Measurements from ENCODE around the gene GGTA1. TPM values are rescaled to one million over a fixed set of nuclear protein-coding genes. Genes with fewer than 3 reads are reported as not detected.
"Not testable (repeated sequence)": the region's sequence is repeated elsewhere in the genome, so short reads cannot be mapped to it uniquely, and the experiment has no call there.

Gene GGTA1
- polyA plus RNA-seq, 1 donor = 8.8 TPM

- no peaks in the 10 kb centered on the region for H3K36me3 ChIP-seq (ENCODE audit: control insufficient read depth, insufficient read depth, low read length)
- no peak overlapping the region for H3K27ac ChIP-seq (ENCODE audit: low read length)
- no peaks in the 10 kb centered on the region for H3K4me1 ChIP-seq (ENCODE audit: control insufficient read depth, insufficient read depth, low read length)
- H3K4me3 ChIP-seq (ENCODE audit: low read length) = no peak overlapping the region
- 20% methylated on average over 1 of the region's 10 CpGs for WGBS (ENCODE audit: insufficient coverage, low lambda C conversion rate)
- H3K27me3 ChIP-seq (ENCODE audit: control insufficient read depth, insufficient read depth, low read length) = no peaks in the 10 kb centered on the region
- DNase-seq = no peak
- no peaks in the 10 kb centered on the region for H3K9me3 ChIP-seq (ENCODE audit: control insufficient read depth, low read depth, low read length)
These were observed 36.4 kb downstream of the GGTA1 start for GRCh38 chr9:121463026-121463807.

- no peaks in the 10 kb centered on the region for H3K36me3 ChIP-seq (ENCODE audit: control insufficient read depth, insufficient read depth, low read length)
- H3K27ac ChIP-seq (ENCODE audit: low read length) = no peak overlapping the region
- no peaks in the 10 kb centered on the region for H3K9me3 ChIP-seq (ENCODE audit: control insufficient read depth, low read depth, low read length)
- no peaks in the 10 kb centered on the region for H3K27me3 ChIP-seq (ENCODE audit: control insufficient read depth, insufficient read depth, low read length)
- H3K4me1 ChIP-seq (ENCODE audit: control insufficient read depth, insufficient read depth, low read length) = no peaks in the 10 kb centered on the region
- no peak overlapping the region for H3K4me3 ChIP-seq (ENCODE audit: low read length)
- no CpG with 5 or more reads among the region's 1 CpG for WGBS (ENCODE audit: insufficient coverage, low lambda C conversion rate)
- DNase-seq = no peak
These were observed 40.1 kb downstream of the GGTA1 start for GRCh38 chr9:121459513-121459912.

DNA sequence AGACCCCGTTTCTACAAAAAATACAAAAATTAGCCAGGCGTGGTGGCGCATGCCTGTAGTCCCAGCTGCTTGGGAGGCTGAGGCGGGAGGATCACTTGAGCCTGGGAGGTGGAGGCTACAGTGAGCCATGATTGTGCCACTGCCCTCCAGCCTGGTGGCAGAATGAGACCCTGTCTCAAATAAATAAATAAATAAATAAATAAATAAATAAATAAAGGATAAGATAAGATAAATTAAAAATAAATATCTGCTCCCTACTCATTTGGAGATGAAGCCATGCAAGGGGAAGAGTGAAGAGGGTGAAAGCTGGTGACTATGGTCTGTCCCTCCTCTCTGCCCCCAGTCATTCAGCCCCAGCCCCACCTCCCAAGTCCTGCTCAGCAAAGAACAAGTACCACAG is 41.2 kb downstream of the GGTA1 start:
- not testable (repeated sequence) for H3K27me3 ChIP-seq (ENCODE audit: control insufficient read depth, insufficient read depth, low read length)
- no CpG with 5 or more reads among the region's 4 CpGs for WGBS (ENCODE audit: insufficient coverage, low lambda C conversion rate)

GRCh38 chr9:121455527-121456239 is 44.0 kb downstream of the GGTA1 start:
- Histone ChIP-seq H3K27me3 (ENCODE audit: control insufficient read depth, insufficient read depth, low read length) (no peaks in the 10 kb centered on the region), H3K4me3 (ENCODE audit: low read length) (no peak overlapping the region), H3K9me3 (ENCODE audit: control insufficient read depth, low read depth, low read length) (no peaks in the 10 kb centered on the region), H3K27ac (ENCODE audit: low read length) (no peak overlapping the region), H3K36me3 (ENCODE audit: control insufficient read depth, insufficient read depth, low read length) (no peaks in the 10 kb centered on the region), H3K4me1 (ENCODE audit: control insufficient read depth, insufficient read depth, low read length) (no peaks in the 10 kb centered on the region)
- 86% methylated on average over 3 of the region's 8 CpGs for WGBS (ENCODE audit: insufficient coverage, low lambda C conversion rate)
- DNase-seq = no peak

More for the DNA sequence above, 41.2 kb downstream of the GGTA1 start:
- not testable (repeated sequence) for H3K4me1 ChIP-seq (ENCODE audit: control insufficient read depth, insufficient read depth, low read length); H3K4me3 ChIP-seq (ENCODE audit: low read length); H3K9me3 ChIP-seq (ENCODE audit: control insufficient read depth, low read depth, low read length); DNase-seq; H3K27ac ChIP-seq (ENCODE audit: low read length); H3K36me3 ChIP-seq (ENCODE audit: control insufficient read depth, insufficient read depth, low read length)

- no peaks in the 10 kb centered on the region for H3K4me1 ChIP-seq (ENCODE audit: control insufficient read depth, insufficient read depth, low read length)
- H3K9me3 ChIP-seq (ENCODE audit: control insufficient read depth, low read depth, low read length) = no peaks in the 10 kb centered on the region
- no peaks in the 10 kb centered on the region for H3K36me3 ChIP-seq (ENCODE audit: control insufficient read depth, insufficient read depth, low read length)
- H3K27me3 ChIP-seq (ENCODE audit: control insufficient read depth, insufficient read depth, low read length) = no peaks in the 10 kb centered on the region
- H3K4me3 ChIP-seq (ENCODE audit: low read length) = no peak overlapping the region
- no peak for DNase-seq
- no peak overlapping the region for H3K27ac ChIP-seq (ENCODE audit: low read length)
- WGBS (ENCODE audit: insufficient coverage, low lambda C conversion rate) = 100% methylated on average over 2 of the region's 3 CpGs
These were observed 44.7 kb downstream of the GGTA1 start for GRCh38 chr9:121454972-121455371.

DNA sequence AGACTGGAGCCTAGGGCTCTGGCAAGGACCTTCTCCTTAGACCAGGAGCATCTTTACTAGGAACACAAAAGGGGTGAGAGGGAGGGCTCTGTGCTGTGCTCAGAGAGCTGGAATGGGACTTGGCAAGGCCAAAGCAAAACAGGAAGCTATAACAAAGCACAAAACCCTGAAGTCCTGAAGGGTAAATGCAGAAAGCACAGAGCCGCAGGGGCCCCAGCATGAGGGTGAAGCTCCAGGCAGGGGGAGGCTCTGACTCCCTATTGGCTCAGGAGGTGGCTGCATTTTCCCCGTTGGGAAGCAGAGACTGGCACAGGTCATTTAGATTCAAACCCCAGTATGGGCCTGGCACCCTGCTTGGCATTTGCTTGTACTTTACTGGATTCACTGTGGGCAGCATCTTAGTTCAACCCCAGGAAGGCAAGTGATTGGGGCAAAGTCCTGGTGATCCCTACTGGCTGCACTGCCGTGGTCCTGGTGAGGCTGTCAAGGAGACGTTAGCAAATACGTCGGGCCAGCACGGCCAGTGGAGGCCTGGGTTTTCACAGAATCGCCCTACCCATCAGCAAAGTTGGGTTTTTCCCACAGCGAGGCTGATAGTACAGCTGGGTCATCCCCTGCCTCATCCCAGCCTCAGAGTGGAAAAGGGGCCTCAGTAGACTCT is 46.3 kb downstream of the GGTA1 start:
- H3K9me3 ChIP-seq (ENCODE audit: control insufficient read depth, low read depth, low read length) = no peaks in the 10 kb centered on the region
- DNase-seq = no peak
- no peaks in the 10 kb centered on the region for H3K4me1 ChIP-seq (ENCODE audit: control insufficient read depth, insufficient read depth, low read length)
- H3K27ac ChIP-seq (ENCODE audit: low read length) = no peak overlapping the region
- no CpG with 5 or more reads among the region's 9 CpGs for WGBS (ENCODE audit: insufficient coverage, low lambda C conversion rate)
- H3K36me3 ChIP-seq (ENCODE audit: control insufficient read depth, insufficient read depth, low read length) = no peaks in the 10 kb centered on the region
- H3K27me3 ChIP-seq (ENCODE audit: control insufficient read depth, insufficient read depth, low read length) = no peaks in the 10 kb centered on the region
- H3K4me3 ChIP-seq (ENCODE audit: low read length) = no peak overlapping the region

- H3K9me3 ChIP-seq (ENCODE audit: control insufficient read depth, low read depth, low read length) = no peaks in the 10 kb centered on the region
- no peak for DNase-seq
- no peaks in the 10 kb centered on the region for H3K36me3 ChIP-seq (ENCODE audit: control insufficient read depth, insufficient read depth, low read length)
- no peak overlapping the region for H3K27ac ChIP-seq (ENCODE audit: low read length)
- H3K27me3 ChIP-seq (ENCODE audit: control insufficient read depth, insufficient read depth, low read length) = no peaks in the 10 kb centered on the region
- no peaks in the 10 kb centered on the region for H3K4me1 ChIP-seq (ENCODE audit: control insufficient read depth, insufficient read depth, low read length)
- WGBS (ENCODE audit: insufficient coverage, low lambda C conversion rate) = 80% methylated on average over 1 of the region's 6 CpGs
- H3K4me3 ChIP-seq (ENCODE audit: low read length) = no peak overlapping the region
These were observed 47.6 kb downstream of the GGTA1 start for GRCh38 chr9:121452085-121452484.

GRCh38 chr9:121451586-121451985 is 48.1 kb downstream of the GGTA1 start:
- no CpG with 5 or more reads among the region's 2 CpGs for WGBS (ENCODE audit: insufficient coverage, low lambda C conversion rate)
- no peaks in the 10 kb centered on the region for H3K9me3 ChIP-seq (ENCODE audit: control insufficient read depth, low read depth, low read length)
- no peak overlapping the region for H3K4me3 ChIP-seq (ENCODE audit: low read length)
- H3K4me1 ChIP-seq (ENCODE audit: control insufficient read depth, insufficient read depth, low read length) = no peaks in the 10 kb centered on the region
- H3K36me3 ChIP-seq (ENCODE audit: control insufficient read depth, insufficient read depth, low read length) = no peaks in the 10 kb centered on the region
- no peak for DNase-seq
- no peaks in the 10 kb centered on the region for H3K27me3 ChIP-seq (ENCODE audit: control insufficient read depth, insufficient read depth, low read length)
- H3K27ac ChIP-seq (ENCODE audit: low read length) = no peak overlapping the region

- WGBS (ENCODE audit: insufficient coverage, low lambda C conversion rate) = no CpG with 5 or more reads among the region's 3 CpGs
These were observed 49.4 kb downstream of the GGTA1 start for GRCh38 chr9:121450241-121450640.

GRCh38 chr9:121449786-121450185 is 49.9 kb downstream of the GGTA1 start:
- Histone ChIP-seq H3K9me3 (ENCODE audit: control insufficient read depth, low read depth, low read length) (no peaks in the 10 kb centered on the region), H3K4me1 (ENCODE audit: control insufficient read depth, insufficient read depth, low read length) (no peaks in the 10 kb centered on the region), H3K4me3 (ENCODE audit: low read length) (no peak overlapping the region), H3K27ac (ENCODE audit: low read length) (no peak overlapping the region), H3K36me3 (ENCODE audit: control insufficient read depth, insufficient read depth, low read length) (no peaks in the 10 kb centered on the region), H3K27me3 (ENCODE audit: control insufficient read depth, insufficient read depth, low read length) (no peaks in the 10 kb centered on the region)
- no peak for DNase-seq
- 100% methylated on average over 1 of the region's 2 CpGs for WGBS (ENCODE audit: insufficient coverage, low lambda C conversion rate)

More at GRCh38 chr9:121450241-121450640, 49.4 kb downstream of the GGTA1 start:
- no peak for DNase-seq
- Histone ChIP-seq H3K4me1 (ENCODE audit: control insufficient read depth, insufficient read depth, low read length) (no peaks in the 10 kb centered on the region), H3K9me3 (ENCODE audit: control insufficient read depth, low read depth, low read length) (no peaks in the 10 kb centered on the region), H3K36me3 (ENCODE audit: control insufficient read depth, insufficient read depth, low read length) (no peaks in the 10 kb centered on the region), H3K27me3 (ENCODE audit: control insufficient read depth, insufficient read depth, low read length) (no peaks in the 10 kb centered on the region), H3K4me3 (ENCODE audit: low read length) (no peak overlapping the region), H3K27ac (ENCODE audit: low read length) (no peak overlapping the region)

Data from large intestine (tissue), 3 donors.